LNCaP clone FGC (cell line): Measurements from ENCODE around the gene GALNT14.

Experiments used
- DNase-seq: peaks from one replicate; pipeline ENCODE4 v3.0.0-alpha.2; 2011; ENCODE audit warnings: low read depth
- H3K4me3 ChIP-seq: 2 replicates; pipeline ENCODE4 v1.5.1; 2011; ENCODE audit warnings: mild to moderate bottlenecking, low read depth, low read length, control low read depth
- CTCF ChIP-seq: IDR thresholded peaks from 2 replicates; pipeline ENCODE4 v1.5.1; 2012; ENCODE audit warnings: mild to moderate bottlenecking; ENCODE audit not compliant: control insufficient read depth, insufficient read depth; ENCODE audit errors: extremely low read depth

Gene GALNT14

GRCh38 chr2:31070339-31071125, 67.7 kb downstream of the GALNT14 start:
- no peak for TF ChIP-seq CTCF
- no peak overlapping the region for H3K4me3 ChIP-seq
- no peak for DNase-seq

- no peak overlapping the region for H3K4me3 ChIP-seq
- DNase-seq = no peak
- no peak for TF ChIP-seq CTCF
These were observed 68.5 kb downstream of the GALNT14 start for GRCh38 chr2:31069643-31070325.

DNA sequence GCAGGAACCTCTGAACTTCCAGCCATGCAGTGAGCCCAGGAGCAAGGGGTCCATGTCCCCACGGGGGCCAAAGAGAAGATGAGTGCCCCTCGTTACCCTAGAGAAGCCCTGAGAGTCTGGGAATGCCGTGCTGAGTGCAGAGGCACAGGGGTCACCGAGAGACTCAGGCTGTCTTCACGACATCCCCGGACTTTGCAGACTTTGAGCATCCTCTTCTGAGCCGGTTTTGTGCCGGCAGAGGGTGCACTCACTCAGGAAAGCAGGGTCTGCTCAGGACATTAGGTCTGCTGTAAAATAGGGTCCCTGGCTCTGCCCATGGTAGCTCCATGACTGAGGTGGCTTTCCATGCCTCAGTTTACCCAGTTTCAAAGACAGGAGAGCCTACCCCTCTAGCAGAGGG, 71.0 kb downstream of the GALNT14 start:
- TF ChIP-seq CTCF = no peak
- DNase-seq = no peak
- no peak overlapping the region for H3K4me3 ChIP-seq

GRCh38 chr2:31066551-31066950, 71.7 kb downstream of the GALNT14 start:
- no peak for DNase-seq
- no peak overlapping the region for H3K4me3 ChIP-seq
- no peak for TF ChIP-seq CTCF

- DNase-seq = no peak
- no peak overlapping the region for H3K4me3 ChIP-seq
- TF ChIP-seq CTCF = no peak
These were observed 72.2 kb downstream of the GALNT14 start for GRCh38 chr2:31066086-31066485.

DNA sequence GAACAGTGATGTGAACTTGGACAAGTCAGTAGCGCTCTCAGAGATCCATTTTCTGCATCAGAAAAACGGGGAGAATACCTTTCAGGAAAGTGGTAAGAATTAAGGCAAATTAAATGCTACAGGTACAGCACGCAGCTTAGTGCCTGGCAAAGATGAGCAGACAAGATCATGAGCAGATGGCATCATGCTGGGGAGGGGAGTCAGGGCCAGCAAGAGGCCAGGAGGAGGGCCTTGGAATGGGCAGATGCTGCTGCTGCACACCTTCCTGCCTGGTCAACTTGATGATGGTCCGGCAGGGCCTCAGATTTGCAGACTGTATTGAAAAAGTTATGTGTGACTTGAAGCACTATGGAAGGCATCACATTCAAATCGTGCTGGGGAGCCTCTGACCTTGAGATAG, 72.9 kb downstream of the GALNT14 start:
- no peak overlapping the region for H3K4me3 ChIP-seq
- TF ChIP-seq CTCF = no peak
- DNase-seq = no peak
